ENCODE measurements around the gene HLA-DMA.

HLA-DMA gene

GRCh38 chr6:32974541-32975308 lies 21.8 kb upstream of the HLA-DMA start:
- H3K4me3 ChIP-seq (ENCODE audit: low read depth, low read length), result peak overlapping the region; percentile 90
- no peak for DNase-seq (ENCODE audit: low read depth)
- TF ChIP-seq CTCF (IDR thresholded peaks at IDR 0.05; ENCODE audit: low read depth, low read length, missing control alignments), result no peak

- H3K4me3 ChIP-seq (ENCODE audit: low read depth, low read length), result peak overlapping the region; percentile 90
- DNase-seq (ENCODE audit: low read depth), result no peak
Measured at GRCh38 chr6:32974016-32974333, 21.1 kb upstream of the HLA-DMA start.

GRCh38 chr6:32973144-32974015 lies 20.5 kb upstream of the HLA-DMA start:
- no peak for DNase-seq (ENCODE audit: low read depth)
- no peak for TF ChIP-seq CTCF (IDR thresholded peaks at IDR 0.05; ENCODE audit: low read depth, low read length, missing control alignments)
- peak overlapping the region; percentile 90 for H3K4me3 ChIP-seq (ENCODE audit: low read depth, low read length)

More at GRCh38 chr6:32974016-32974333, 21.1 kb upstream of the HLA-DMA start:
- no peak for TF ChIP-seq CTCF (IDR thresholded peaks at IDR 0.05; ENCODE audit: low read depth, low read length, missing control alignments)

- DNase-seq (ENCODE audit: low read depth), result no peak
- peak overlapping the region; percentile 90 for H3K4me3 ChIP-seq (ENCODE audit: low read depth, low read length)
- no peak for TF ChIP-seq CTCF (IDR thresholded peaks at IDR 0.05; ENCODE audit: low read depth, low read length, missing control alignments)
Measured at GRCh38 chr6:32972353-32973143, 19.7 kb upstream of the HLA-DMA start.

- peak; percentile 99 for DNase-seq (ENCODE audit: low read depth)
- peak overlapping the region; percentile 90 for H3K4me3 ChIP-seq (ENCODE audit: low read depth, low read length)
- no peak for TF ChIP-seq CTCF (IDR thresholded peaks at IDR 0.05; ENCODE audit: low read depth, low read length, missing control alignments)
Measured at GRCh38 chr6:32971581-32972352, 18.9 kb upstream of the HLA-DMA start.

DNA sequence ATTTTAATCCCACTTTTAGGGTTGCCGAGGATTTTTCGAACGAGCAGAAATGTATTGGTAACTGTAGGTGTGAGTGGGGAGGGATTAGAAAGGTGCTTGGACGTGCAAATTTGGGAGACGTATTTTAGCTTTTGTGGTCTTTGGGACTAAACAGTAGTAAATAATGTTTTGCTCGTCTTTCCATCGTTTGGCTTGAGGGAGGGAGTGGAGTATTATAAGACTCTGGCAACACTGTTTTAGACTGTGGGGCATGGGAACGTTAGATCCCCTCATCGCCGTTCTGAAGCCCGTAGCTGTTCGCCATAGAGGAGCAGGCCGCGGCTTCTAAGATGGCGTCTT lies 18.3 kb upstream of the HLA-DMA start:
- peak overlapping the region; percentile 89 for H3K4me3 ChIP-seq (ENCODE audit: low read depth, low read length)
- TF ChIP-seq CTCF (IDR thresholded peaks at IDR 0.05; ENCODE audit: low read depth, low read length, missing control alignments), result no peak
- DNase-seq (ENCODE audit: low read depth), result no peak
